IMR-90 (cell line): Measurements from ENCODE around the gene OVOL3. TPM values are rescaled to one million over a fixed set of nuclear protein-coding genes. Genes with fewer than 3 reads are reported as not detected.

ENCODE experiments used
- ATAC-seq: fragments of 200-7000 bp; cut with Tn5 transposase; 2 replicates; pipeline ENCODE4 v1.9.1; 2020; ENCODE audit warnings: low read depth, mild to moderate bottlenecking, moderate library complexity
- BruUV-seq: library from RNA; stranded (reverse); fragments of 400-500 nt; replicated peaks from 2 replicates; lab custom pipeline; 2021; lab: Mats Ljungman, UMichigan
- CTCF ChIA-PET: fragments of 300-600 bp; formaldehyde crosslinking; extraction: SDS; loops from one replicate; lab custom pipeline; 2021; ENCODE audit warnings: antibody characterized with exemption; lab: Yijun Ruan, JAX
- POLR2A ChIA-PET: fragments of 300-600 bp; sonication (Branson Sonifier 250); formaldehyde crosslinking; loops from one replicate; lab custom pipeline; 2022; ENCODE audit warnings: antibody characterized with exemption; ENCODE audit not compliant: unreplicated experiment; lab: Charles Lee
- DNase-seq: peaks from one replicate; pipeline ENCODE4 v3.0.0; 2013
- H2AFZ ChIP-seq: replicated peaks from 2 replicates; pipeline ENCODE3; 2013; ENCODE audit warnings: low read length, mild to moderate bottlenecking; ENCODE audit not compliant: poor library complexity
- H2AK5ac ChIP-seq: 2 replicates; pipeline ENCODE4 v1.6.1; 2013; ENCODE audit warnings: low read depth, low read length, inconsistent platforms
- H2AK9ac ChIP-seq: replicated peaks from 2 replicates; pipeline ENCODE3; 2013; ENCODE audit warnings: mild to moderate bottlenecking, low read depth, low read length, moderate library complexity; ENCODE audit not compliant: poor library complexity
- H2BK120ac ChIP-seq: 2 replicates; pipeline ENCODE4 v1.6.1; 2013; ENCODE audit warnings: low read depth, low read length, inconsistent platforms
- H2BK15ac ChIP-seq: 3 replicates; pipeline ENCODE4 v1.6.1; 2013; ENCODE audit warnings: low read depth, low read length, inconsistent platforms
- H2BK20ac ChIP-seq: 2 replicates; pipeline ENCODE4 v1.6.1; 2013; ENCODE audit warnings: low read depth, mild to moderate bottlenecking, inconsistent platforms, low read length, moderate library complexity
- H2BK5ac ChIP-seq: 2 replicates; pipeline ENCODE4 v1.6.1; 2013; ENCODE audit warnings: mild to moderate bottlenecking, low read depth, low read length, inconsistent platforms; ENCODE audit not compliant: poor library complexity, severe bottlenecking
- H3K14ac ChIP-seq: replicated peaks from 2 replicates; pipeline ENCODE4 v1.6.1; 2013; ENCODE audit warnings: low read depth, low read length, inconsistent platforms
- H3K18ac ChIP-seq: 2 replicates; pipeline ENCODE4 v1.6.1; 2013; ENCODE audit warnings: low read depth, low read length, control low read depth
- H3K23ac ChIP-seq: 2 replicates; pipeline ENCODE4 v1.6.1; 2013; ENCODE audit warnings: low read depth, low read length, inconsistent platforms
- H3K27ac ChIP-seq: 2 replicates; pipeline ENCODE4 v1.5.1; 2013; ENCODE audit warnings: mild to moderate bottlenecking, control low read depth, low read length; ENCODE audit not compliant: insufficient read depth
- H3K27me3 ChIP-seq: 2 replicates; pipeline ENCODE4 v1.6.1; 2013; ENCODE audit warnings: low read length; ENCODE audit not compliant: control insufficient read depth, insufficient read depth
- H3K36me3 ChIP-seq: 2 replicates; pipeline ENCODE4 v1.6.1; 2013; ENCODE audit warnings: low read length, mixed read lengths; ENCODE audit not compliant: control insufficient read depth, insufficient read depth
- H3K4ac ChIP-seq: 2 replicates; pipeline ENCODE4 v1.6.1; 2013; ENCODE audit warnings: low read depth, low read length, inconsistent platforms
- H3K4me1 ChIP-seq: 2 replicates; pipeline ENCODE4 v1.6.1; 2013; ENCODE audit warnings: low read length, mixed read lengths; ENCODE audit not compliant: control insufficient read depth, insufficient read depth
- H3K4me2 ChIP-seq: 2 replicates; pipeline ENCODE4 v1.6.1; 2013; ENCODE audit warnings: low read depth, mild to moderate bottlenecking, control low read depth, low read length, moderate library complexity
- H3K4me3 ChIP-seq: 2 replicates; pipeline ENCODE4 v1.5.1; 2013; ENCODE audit warnings: low read depth, mild to moderate bottlenecking, control low read depth, low read length, moderate library complexity; ENCODE audit not compliant: insufficient read depth
- H3K56ac ChIP-seq: 2 replicates; pipeline ENCODE4 v1.6.1; 2013; ENCODE audit warnings: low read length, inconsistent platforms; ENCODE audit not compliant: insufficient read depth; ENCODE audit errors: extremely low read depth
- H3K79me1 ChIP-seq, 2 experiments: 2 replicates each; pipeline ENCODE4 v1.6.1; 2013; ENCODE audit warnings: low read length in 2 of 2, inconsistent platforms in 1 of 2, low read depth in 1 of 2
- H3K9ac ChIP-seq: 2 replicates; pipeline ENCODE4 v1.6.1; 2013; ENCODE audit warnings: low read depth, low read length, control low read depth
- H3K9me1 ChIP-seq: 2 replicates; pipeline ENCODE4 v1.6.1; 2013; ENCODE audit warnings: low read length, inconsistent platforms; ENCODE audit not compliant: insufficient read depth
- H3K9me3 ChIP-seq: 2 replicates; pipeline ENCODE4 v1.6.1; 2013; ENCODE audit warnings: low read length; ENCODE audit not compliant: control insufficient read depth, insufficient read depth
- H4K20me1 ChIP-seq: 2 replicates; pipeline ENCODE4 v1.6.1; 2013; ENCODE audit warnings: low read length, inconsistent platforms; ENCODE audit not compliant: insufficient read depth
- H4K5ac ChIP-seq: 2 replicates; pipeline ENCODE4 v1.6.1; 2013; ENCODE audit warnings: mild to moderate bottlenecking, low read depth, low read length, control low read depth
- H4K8ac ChIP-seq, 2 experiments: 2 replicates each; pipeline ENCODE4 v1.6.1; 2013; ENCODE audit warnings: low read depth in 2 of 2, low read length in 2 of 2, control low read depth in 1 of 2, inconsistent platforms in 1 of 2
- H4K91ac ChIP-seq: 2 replicates; pipeline ENCODE4 v1.6.1; 2013; ENCODE audit warnings: low read depth, low read length, inconsistent platforms; ENCODE audit not compliant: insufficient read depth
- BHLHE40 ChIP-seq: fragments of 150-350 bp; IDR thresholded peaks from 2 replicates; pipeline ENCODE4 v1.6.1; 2016; ENCODE audit warnings: mild to moderate bottlenecking, low read depth, low read length
- CEBPB ChIP-seq: IDR thresholded peaks from 2 replicates; pipeline ENCODE4 v1.6.1; 2012; ENCODE audit warnings: low read depth, low read length, improper control_type of control experiment
- ELK1 ChIP-seq: fragments of 150-350 bp; IDR thresholded peaks from 2 replicates; pipeline ENCODE4 v1.6.1; 2016; ENCODE audit warnings: low read depth, mild to moderate bottlenecking, low read length, moderate library complexity, borderline replicate concordance
- MAFK ChIP-seq: IDR thresholded peaks from 2 replicates; pipeline ENCODE4 v1.6.1; 2012; ENCODE audit warnings: low read depth, low read length, improper control_type of control experiment
- MXI1 ChIP-seq: IDR thresholded peaks from 2 replicates; pipeline ENCODE4 v1.6.1; 2012; ENCODE audit warnings: low read depth, mild to moderate bottlenecking, low read length, moderate library complexity, borderline replicate concordance
- WGBS, 2 experiments: methylation state at CpG; one replicate each; pipeline versions ENCODE4 v1.1.5 to v1.1.7; 2013; ENCODE audit warnings: missing lambda C conversion rate in 2 of 2; ENCODE audit not compliant: insufficient read length in 1 of 2; ENCODE audit errors: extremely low coverage in 2 of 2; 5-methylcytosine and 5-hydroxymethylcytosine counted together
- dilution Hi-C: fragments of 300-500 bp; cut with HindIII; formaldehyde crosslinking; loops from one replicate; pipeline ENCODE4 v1.14.3; 2018; ENCODE audit warnings: low sequenced_read_pairs; ENCODE audit not compliant: unreplicated experiment
- in situ Hi-C: fragments of 300-500 bp; cut with MboI; formaldehyde crosslinking; loops from 3 replicates; pipeline ENCODE4 v1.14.3; 2019; ENCODE audit warnings: low sequenced_read_pairs, inconsistent platforms, mixed read lengths
- intact Hi-C: fragments of 100-400 bp; cut with micrococcal nuclease; formaldehyde crosslinking; loops from 2 replicates; pipeline ENCODE4 v1.10.0; 2022
- polyA plus RNA-seq, 3 experiments: library from polyadenylated mRNA; depleted of rRNA; stranded (reverse); fragments of >200 nt; gene quantifications; 2 replicates each; pipeline ENCODE4 v1.2.3, GENCODE V29; 2012; ENCODE audit warnings: low replicate concordance in 1 of 3
- total RNA-seq: library from RNA; depleted of rRNA; stranded (reverse); fragments of >200 nt; gene quantifications from 2 replicates; pipeline ENCODE4 v1.2.3, GENCODE V29; 2012
- TF ChIP-seq, protein P1 (sequence below): fragments of 150-350 bp; IDR thresholded peaks from 2 replicates; pipeline ENCODE4 v1.6.1; 2017; ENCODE audit warnings: mild to moderate bottlenecking, antibody characterized with exemption, low read length, low read depth

The OVOL3 gene
- total and polyA plus RNA-seq, 2 of the 4 experiments (the other 2 are of a cell fraction), result not detected

GRCh38 chr19:36113425-36113824 lies 2.5 kb downstream of the OVOL3 start:
- dilution Hi-C loops, result no loop called here
- WGBS, 2 experiments, result 92% methylated on average over 21 of the region's 34 CpGs; no CpG with 5 or more reads in 1 of the 2 experiments

More at GRCh38 chr19:36113425-36113824, 2.5 kb downstream of the OVOL3 start:
- Histone ChIP-seq H2AK5ac (no peak overlapping the region), H4K8ac (no peak overlapping the region; a peak in 1 of 4 replicates), H2AFZ (no peak overlapping the region), H3K9me3 (no peaks in the 10 kb centered on the region), H4K5ac (no peak overlapping the region), H3K56ac (no peak overlapping the region), H3K14ac (no peak overlapping the region), H2AK9ac (peak overlapping the region; percentile 97), H3K27ac (no peak overlapping the region), H3K4me3 (no peak overlapping the region), H3K4me2 (peak overlapping the region; percentile 91; the same call in 1 of the 2 replicates), H3K23ac (no peak overlapping the region), H4K20me1 (peaks cover 8% of the 10 kb centered on the region), H2BK15ac (no peak overlapping the region), H4K91ac (no peak overlapping the region), H3K79me1 (peaks cover 27 to 45% of the 10 kb centered on the region in 2 experiments), H2BK120ac (no peak overlapping the region), H3K27me3 (no peaks in the 10 kb centered on the region), H2BK20ac (no peak overlapping the region), H3K4me1 (peaks cover 7% of the 10 kb centered on the region), H3K36me3 (peaks cover 18% of the 10 kb centered on the region), H3K9ac (no peak overlapping the region), H2BK5ac (no peak overlapping the region), H3K9me1 (0 out of 2 replicates have a peak, but pooled peaks cover 6% of the 10 kb centered on the region), H3K18ac (no peak overlapping the region), H3K4ac (no peak overlapping the region)
- ATAC-seq (no peak), DNase-seq (no peak)
- no peak for TF ChIP-seq CEBPB
- TF ChIP-seq, protein P1, sequence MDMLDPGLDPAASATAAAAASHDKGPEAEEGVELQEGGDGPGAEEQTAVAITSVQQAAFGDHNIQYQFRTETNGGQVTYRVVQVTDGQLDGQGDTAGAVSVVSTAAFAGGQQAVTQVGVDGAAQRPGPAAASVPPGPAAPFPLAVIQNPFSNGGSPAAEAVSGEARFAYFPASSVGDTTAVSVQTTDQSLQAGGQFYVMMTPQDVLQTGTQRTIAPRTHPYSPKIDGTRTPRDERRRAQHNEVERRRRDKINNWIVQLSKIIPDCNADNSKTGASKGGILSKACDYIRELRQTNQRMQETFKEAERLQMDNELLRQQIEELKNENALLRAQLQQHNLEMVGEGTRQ, result no peak
- no peak for TF ChIP-seq BHLHE40
- no peak for TF ChIP-seq MAFK
- no peak for TF ChIP-seq MXI1
- no peak for TF ChIP-seq ELK1
- POLR2A ChIA-PET, result no interaction called here
- intact Hi-C loops, result no loop called here
- BruUV-seq, result no TSS peak
- in situ Hi-C loops, result no loop called here
- CTCF ChIA-PET, result no interaction called here
